SU-DHL-6 (cell line): ENCODE data around the gene MSH4.
"Not testable (repeated sequence)": the region's sequence is repeated elsewhere in the genome, so short reads cannot be mapped to it uniquely, and the experiment has no call there.

Source experiments
- H2AFZ ChIP-seq: fragments of 200-600 bp; sonication (generic); 2 replicates; pipeline ENCODE4 v1.6.1; 2014; ENCODE audit warnings: low read depth, mild to moderate bottlenecking, moderate library complexity, mixed read lengths, antibody characterized with exemption, low read length; ENCODE audit not compliant: severe bottlenecking
- H3F3A ChIP-seq: fragments of 200-600 bp; shearing (Covaris generic); 2 replicates; pipeline ENCODE4 v1.6.0; 2016; ENCODE audit warnings: antibody characterized with exemption, mild to moderate bottlenecking; ENCODE audit not compliant: insufficient read depth
- H3K27ac ChIP-seq: fragments of 200-600 bp; sonication (generic); 2 replicates; pipeline ENCODE4 v1.5.1; 2016; ENCODE audit warnings: low read depth, mild to moderate bottlenecking, low read length, moderate library complexity, mixed read lengths
- H3K27me3 ChIP-seq: fragments of 200-600 bp; sonication (generic), shearing (Covaris generic); 2 replicates; pipeline ENCODE4 v1.6.0; 2014; ENCODE audit warnings: mild to moderate bottlenecking, low read length
- H3K36me3 ChIP-seq: fragments of 200-600 bp; sonication (generic); 2 replicates; pipeline ENCODE4 v1.6.1; 2014; ENCODE audit warnings: mild to moderate bottlenecking, low read length, mixed read lengths
- H3K4me2 ChIP-seq: fragments of 300-600, 200-600 bp; shearing (Covaris generic), sonication (generic); 2 replicates; pipeline ENCODE4 v1.6.0; 2014; ENCODE audit warnings: low read length, low read depth, mild to moderate bottlenecking; ENCODE audit not compliant: poor library complexity, severe bottlenecking
- H3K4me3 ChIP-seq: fragments of 200-600 bp; sonication (generic); 2 replicates; pipeline ENCODE4 v1.5.1; 2014; ENCODE audit warnings: antibody characterized with exemption, low read length, mild to moderate bottlenecking, mixed read lengths; ENCODE audit not compliant: insufficient read depth, poor library complexity, severe bottlenecking
- H3K79me2 ChIP-seq: fragments of 200-600 bp; sonication (generic); 2 replicates; pipeline ENCODE4 v1.6.1; 2014; ENCODE audit warnings: mild to moderate bottlenecking, low read length, moderate library complexity; ENCODE audit not compliant: insufficient read depth
- H3K9ac ChIP-seq: fragments of 200-600 bp; sonication (generic); 2 replicates; pipeline ENCODE4 v1.7.0; 2014; ENCODE audit warnings: mild to moderate bottlenecking, low read length
- H3K9me2 ChIP-seq: fragments of 200-600 bp; sonication (generic); replicated peaks from 2 replicates; pipeline ENCODE4 v1.6.1; 2014; ENCODE audit warnings: low read length; ENCODE audit not compliant: insufficient read depth
- H3K9me3 ChIP-seq: fragments of 200-600 bp; sonication (generic); 2 replicates; pipeline ENCODE4 v1.6.1; 2014; ENCODE audit warnings: low read length, mixed read lengths; ENCODE audit not compliant: insufficient read depth
- H4K20me1 ChIP-seq: fragments of 200-600 bp; sonication (generic); 2 replicates; pipeline ENCODE4 v1.6.1; 2014; ENCODE audit warnings: low read depth, mild to moderate bottlenecking, antibody characterized with exemption, low read length, moderate library complexity, mixed read lengths
- EZH2phosphoT487 ChIP-seq: fragments of 200-600 bp; sonication (generic), shearing (Covaris generic); conservative IDR thresholded peaks from 2 replicates; pipeline ENCODE4 v1.6.1; 2018; ENCODE audit warnings: mild to moderate bottlenecking, antibody characterized with exemption, low read length, moderate library complexity, mixed read lengths
- TF ChIP-seq, protein P1 (sequence below): fragments of 200-600 bp; sonication (generic); IDR thresholded peaks from one replicate; pipeline ENCODE4 v1.5.1; 2017; ENCODE audit warnings: antibody characterized with exemption, mild to moderate bottlenecking, low read length, moderate library complexity; ENCODE audit not compliant: insufficient read depth, poor library complexity, severe bottlenecking

The MSH4 gene

GRCh38 chr1:75937034-75937433 lies 140.4 kb downstream of the MSH4 start:
- H3K9me3 ChIP-seq = no peaks in the 10 kb centered on the region
- no peaks in the 10 kb centered on the region for H3F3A ChIP-seq
- H4K20me1 ChIP-seq = no peaks in the 10 kb centered on the region
- no peak overlapping the region for H3K27ac ChIP-seq
- no peak for TF ChIP-seq EZH2phosphoT487
- TF ChIP-seq, protein P1, sequence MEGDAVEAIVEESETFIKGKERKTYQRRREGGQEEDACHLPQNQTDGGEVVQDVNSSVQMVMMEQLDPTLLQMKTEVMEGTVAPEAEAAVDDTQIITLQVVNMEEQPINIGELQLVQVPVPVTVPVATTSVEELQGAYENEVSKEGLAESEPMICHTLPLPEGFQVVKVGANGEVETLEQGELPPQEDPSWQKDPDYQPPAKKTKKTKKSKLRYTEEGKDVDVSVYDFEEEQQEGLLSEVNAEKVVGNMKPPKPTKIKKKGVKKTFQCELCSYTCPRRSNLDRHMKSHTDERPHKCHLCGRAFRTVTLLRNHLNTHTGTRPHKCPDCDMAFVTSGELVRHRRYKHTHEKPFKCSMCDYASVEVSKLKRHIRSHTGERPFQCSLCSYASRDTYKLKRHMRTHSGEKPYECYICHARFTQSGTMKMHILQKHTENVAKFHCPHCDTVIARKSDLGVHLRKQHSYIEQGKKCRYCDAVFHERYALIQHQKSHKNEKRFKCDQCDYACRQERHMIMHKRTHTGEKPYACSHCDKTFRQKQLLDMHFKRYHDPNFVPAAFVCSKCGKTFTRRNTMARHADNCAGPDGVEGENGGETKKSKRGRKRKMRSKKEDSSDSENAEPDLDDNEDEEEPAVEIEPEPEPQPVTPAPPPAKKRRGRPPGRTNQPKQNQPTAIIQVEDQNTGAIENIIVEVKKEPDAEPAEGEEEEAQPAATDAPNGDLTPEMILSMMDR = no peak
- no peak overlapping the region for H3K4me3 ChIP-seq
- H3K9ac ChIP-seq = no peak overlapping the region
- no peaks in the 10 kb centered on the region for H3K9me2 ChIP-seq
- no peaks in the 10 kb centered on the region for H3K36me3 ChIP-seq
- no peaks in the 10 kb centered on the region for H3K27me3 ChIP-seq
- H2AFZ ChIP-seq = no peak overlapping the region
- H3K4me2 ChIP-seq = no peak overlapping the region
- H3K79me2 ChIP-seq = no peaks in the 10 kb centered on the region

DNA sequence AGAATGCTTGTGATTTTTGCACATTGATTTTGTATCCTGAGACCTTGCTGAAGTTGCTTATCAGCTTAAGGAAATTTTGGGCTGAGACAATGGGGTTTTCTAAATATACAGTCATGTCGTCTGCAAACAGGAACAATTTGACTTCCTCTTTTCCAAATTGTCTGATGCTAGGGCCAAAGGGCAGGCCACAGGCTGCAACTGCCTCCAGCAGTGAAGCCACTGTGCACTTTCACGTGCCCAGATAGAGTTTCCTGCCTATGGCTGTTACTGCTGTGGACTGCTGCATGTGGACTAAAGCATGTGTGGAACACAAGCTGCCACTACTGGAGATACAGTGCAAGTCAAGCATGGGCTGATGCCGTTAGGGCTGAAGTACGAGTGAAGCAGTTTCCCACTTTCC lies 146.4 kb downstream of the MSH4 start:
- not testable (repeated sequence) for H3K9ac ChIP-seq, H3K4me2 ChIP-seq, H3K79me2 ChIP-seq, H3K9me3 ChIP-seq, H3K36me3 ChIP-seq, H3K9me2 ChIP-seq, H3K27ac ChIP-seq, H2AFZ ChIP-seq, H3K27me3 ChIP-seq, H4K20me1 ChIP-seq, H3K4me3 ChIP-seq, H3F3A ChIP-seq

- Histone ChIP-seq H3K36me3 (no peaks in the 10 kb centered on the region), H3F3A (no peaks in the 10 kb centered on the region), H3K27me3 (no peaks in the 10 kb centered on the region), H2AFZ (no peak overlapping the region), H3K9me3 (no peaks in the 10 kb centered on the region), H3K4me3 (no peak overlapping the region), H3K79me2 (no peaks in the 10 kb centered on the region), H4K20me1 (no peaks in the 10 kb centered on the region), H3K4me2 (no peak overlapping the region), H3K27ac (no peak overlapping the region), H3K9me2 (no peaks in the 10 kb centered on the region), H3K9ac (no peak overlapping the region)
- TF ChIP-seq EZH2phosphoT487 = no peak
- TF ChIP-seq, protein P1 = no peak
Observed at GRCh38 chr1:75950176-75950575, 153.5 kb downstream of the MSH4 start.

DNA sequence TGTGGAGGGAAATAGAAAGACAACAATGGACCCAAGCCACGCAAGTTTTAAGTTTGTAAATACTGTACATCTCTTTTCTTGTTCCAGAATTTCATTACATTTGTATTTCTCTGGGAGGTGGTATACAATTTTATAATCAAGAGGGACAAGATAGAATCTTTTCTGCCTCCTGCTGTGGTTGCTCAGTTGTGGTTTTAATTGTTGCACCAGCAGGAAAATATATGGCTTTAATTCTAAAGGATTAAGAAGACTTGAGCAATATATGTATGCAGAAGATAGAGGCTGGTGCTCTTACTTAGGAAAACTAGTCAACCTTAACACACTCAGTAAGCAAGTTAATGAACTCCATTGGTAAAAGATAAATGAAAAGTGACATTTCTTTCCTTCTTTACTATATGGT lies 155.3 kb downstream of the MSH4 start:
- no peaks in the 10 kb centered on the region for H3K79me2 ChIP-seq
- H4K20me1 ChIP-seq = no peaks in the 10 kb centered on the region
- no peaks in the 10 kb centered on the region for H3K36me3 ChIP-seq
- H3K27me3 ChIP-seq = no peaks in the 10 kb centered on the region
- TF ChIP-seq, protein P1 = no peak
- TF ChIP-seq EZH2phosphoT487 = no peak
- H3K27ac ChIP-seq = no peak overlapping the region
- H3K4me2 ChIP-seq = no peak overlapping the region
- H3K9ac ChIP-seq = no peak overlapping the region
- no peaks in the 10 kb centered on the region for H3F3A ChIP-seq
- H2AFZ ChIP-seq = no peak overlapping the region
- no peaks in the 10 kb centered on the region for H3K9me3 ChIP-seq
- no peaks in the 10 kb centered on the region for H3K9me2 ChIP-seq
- no peak overlapping the region for H3K4me3 ChIP-seq
